Astrocyte (in vitro differentiated cells and primary cell): ENCODE data around the gene NXN. TPM values are rescaled to one million over a fixed set of nuclear protein-coding genes. Genes with fewer than 3 reads are reported as not detected.

Source experiments
- DNase-seq: peaks from one replicate; pipeline ENCODE4 v3.0.0-alpha.2; 2010; ENCODE audit warnings: low read depth
- FAIRE-seq: peaks from 2 replicates; lab custom pipeline; 2011; peaks lifted over from hg19 to GRCh38; lab: Jason Lieb, UNC
- H2AFZ ChIP-seq: 2 replicates; pipeline ENCODE4 v1.6.0; 2012; ENCODE audit warnings: low read depth, low read length, inconsistent platforms
- H3K27ac ChIP-seq: 2 replicates; pipeline ENCODE4 v1.5.1; 2011; ENCODE audit warnings: low read depth, low read length, inconsistent platforms
- H3K27me3 ChIP-seq: 2 replicates; pipeline ENCODE4 v1.6.0; 2011; ENCODE audit warnings: low read length, inconsistent platforms; ENCODE audit not compliant: insufficient read depth
- H3K36me3 ChIP-seq: 2 replicates; pipeline ENCODE4 v1.5.1; 2011; ENCODE audit warnings: low read length, inconsistent platforms; ENCODE audit not compliant: insufficient read depth
- H3K4me1 ChIP-seq: 2 replicates; pipeline ENCODE4 v1.5.1; 2011; ENCODE audit warnings: low read length, inconsistent platforms; ENCODE audit not compliant: insufficient read depth
- H3K4me2 ChIP-seq: 2 replicates; pipeline ENCODE4 v1.6.0; 2012; ENCODE audit warnings: low read length, inconsistent platforms
- H3K4me3 ChIP-seq: 2 replicates; pipeline ENCODE4 v1.5.1; 2011; ENCODE audit warnings: low read depth, mild to moderate bottlenecking, low read length, inconsistent platforms; ENCODE audit not compliant: insufficient read depth
- H3K79me2 ChIP-seq: 2 replicates; pipeline ENCODE4 v1.6.0; 2012; ENCODE audit warnings: mild to moderate bottlenecking, low read length, inconsistent platforms; ENCODE audit not compliant: insufficient read depth
- H3K9ac ChIP-seq: 2 replicates; pipeline ENCODE4 v1.6.0; 2012; ENCODE audit warnings: mild to moderate bottlenecking, low read length, inconsistent platforms
- H3K9me3 ChIP-seq: 2 replicates; pipeline ENCODE4 v1.5.1; 2012; ENCODE audit warnings: low read depth, mild to moderate bottlenecking, low read length, inconsistent platforms; ENCODE audit not compliant: insufficient read depth
- H4K20me1 ChIP-seq: 2 replicates; pipeline ENCODE4 v1.6.0; 2012; ENCODE audit warnings: low read length, inconsistent platforms; ENCODE audit not compliant: insufficient read depth
- H3K27ac Mint-ChIP-seq: one replicate; pipeline ENCODE4 v1.8.0; 2021; ENCODE audit warnings: mild to moderate bottlenecking, mixed read lengths; ENCODE audit not compliant: unreplicated experiment
- H3K27me3 Mint-ChIP-seq: one replicate; pipeline ENCODE4 v1.8.0; 2021; ENCODE audit warnings: low read depth, mixed read lengths; ENCODE audit not compliant: unreplicated experiment
- H3K36me3 Mint-ChIP-seq: one replicate; pipeline ENCODE4 v1.8.0; 2021; ENCODE audit warnings: low read depth, mixed read lengths; ENCODE audit not compliant: unreplicated experiment
- H3K4me1 Mint-ChIP-seq: one replicate; pipeline ENCODE4 v1.8.0; 2021; ENCODE audit warnings: low read depth, mixed read lengths; ENCODE audit not compliant: unreplicated experiment
- H3K4me3 Mint-ChIP-seq: one replicate; pipeline ENCODE4 v1.8.0; 2021; ENCODE audit warnings: mild to moderate bottlenecking, moderate library complexity, mixed read lengths; ENCODE audit not compliant: unreplicated experiment
- H3K9me3 Mint-ChIP-seq: one replicate; pipeline ENCODE4 v1.8.0; 2021; ENCODE audit warnings: mild to moderate bottlenecking, mixed read lengths; ENCODE audit not compliant: unreplicated experiment
- EZH2 ChIP-seq: IDR thresholded peaks from 2 replicates; pipeline ENCODE4 v1.6.1; 2012; ENCODE audit warnings: mild to moderate bottlenecking, low read length, inconsistent platforms; ENCODE audit not compliant: insufficient read depth
- total RNA-seq: library from RNA; stranded (reverse); gene quantifications from 2 replicates; pipeline ENCODE4 v1.2.1, GENCODE V29; 2021
- TF ChIP-seq, protein P1 (sequence below): IDR thresholded peaks from 2 replicates; pipeline ENCODE4 v1.5.1; 2011; ENCODE audit warnings: low read depth, mild to moderate bottlenecking, inconsistent platforms, low read length, moderate library complexity; ENCODE audit not compliant: insufficient read depth

The NXN gene
- total RNA-seq, 1 donor from 2014 or later = 104 TPM

DNA sequence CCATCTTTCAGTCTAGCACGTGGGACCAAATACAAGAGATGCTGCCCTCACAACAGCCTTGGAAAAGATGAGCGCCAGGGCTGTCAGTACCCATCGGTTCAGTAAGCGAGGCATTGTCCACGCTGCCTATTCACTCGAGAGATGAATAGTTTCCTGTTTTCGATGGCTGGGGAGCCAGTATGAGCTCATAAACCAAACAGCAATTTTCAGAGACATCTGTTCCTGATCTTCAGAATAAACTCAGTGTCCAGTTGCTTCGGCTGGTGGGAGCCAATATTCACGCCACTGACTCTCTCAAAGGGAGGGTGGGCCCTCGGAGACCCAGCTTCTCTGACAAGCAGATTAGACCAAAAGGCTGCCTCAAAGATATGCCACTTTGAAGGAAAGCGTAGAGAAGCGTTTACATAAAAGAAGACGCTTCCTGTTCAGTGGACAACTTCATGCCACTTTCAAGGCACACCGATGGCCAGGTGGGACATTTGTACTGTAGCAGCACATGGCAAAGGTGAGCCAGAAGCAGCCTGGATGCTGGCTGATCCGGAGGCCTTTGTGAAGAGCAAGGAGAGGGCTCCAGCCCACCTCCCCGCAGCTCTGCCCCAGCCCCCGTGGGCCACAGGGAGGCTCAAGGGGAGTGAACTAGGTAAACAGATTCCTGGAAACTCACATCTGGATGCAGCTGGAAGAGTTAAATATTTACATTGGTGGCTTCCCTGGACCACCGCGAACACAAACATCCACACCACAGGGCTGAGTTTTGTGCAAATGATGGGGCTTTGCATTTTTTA is 23.4 kb upstream of the NXN start:
- Histone ChIP-seq H3K9ac (peak overlapping the region; percentile 59), H3K27ac (peak overlapping the region; percentile 85), H3K79me2 (peaks cover 15% of the 10 kb centered on the region), H3K36me3 (peaks cover 22% of the 10 kb centered on the region), H3K9me3 (no peaks in the 10 kb centered on the region), H3K4me1 (peaks cover 57% of the 10 kb centered on the region), H3K27me3 (no peaks in the 10 kb centered on the region), H4K20me1 (peaks cover 82% of the 10 kb centered on the region), H2AFZ (no peak overlapping the region), H3K4me2 (peak overlapping the region; percentile 60), H3K4me3 (no peak overlapping the region)
- Mint-ChIP-seq H3K27me3 (no peaks in the 10 kb centered on the region), H3K36me3 (peaks cover 28% of the 10 kb centered on the region), H3K27ac (no peak overlapping the region), H3K4me3 (no peak overlapping the region), H3K9me3 (no peaks in the 10 kb centered on the region), H3K4me1 (peaks cover 35% of the 10 kb centered on the region)
- TF ChIP-seq EZH2 = no peak
- TF ChIP-seq, protein P1, sequence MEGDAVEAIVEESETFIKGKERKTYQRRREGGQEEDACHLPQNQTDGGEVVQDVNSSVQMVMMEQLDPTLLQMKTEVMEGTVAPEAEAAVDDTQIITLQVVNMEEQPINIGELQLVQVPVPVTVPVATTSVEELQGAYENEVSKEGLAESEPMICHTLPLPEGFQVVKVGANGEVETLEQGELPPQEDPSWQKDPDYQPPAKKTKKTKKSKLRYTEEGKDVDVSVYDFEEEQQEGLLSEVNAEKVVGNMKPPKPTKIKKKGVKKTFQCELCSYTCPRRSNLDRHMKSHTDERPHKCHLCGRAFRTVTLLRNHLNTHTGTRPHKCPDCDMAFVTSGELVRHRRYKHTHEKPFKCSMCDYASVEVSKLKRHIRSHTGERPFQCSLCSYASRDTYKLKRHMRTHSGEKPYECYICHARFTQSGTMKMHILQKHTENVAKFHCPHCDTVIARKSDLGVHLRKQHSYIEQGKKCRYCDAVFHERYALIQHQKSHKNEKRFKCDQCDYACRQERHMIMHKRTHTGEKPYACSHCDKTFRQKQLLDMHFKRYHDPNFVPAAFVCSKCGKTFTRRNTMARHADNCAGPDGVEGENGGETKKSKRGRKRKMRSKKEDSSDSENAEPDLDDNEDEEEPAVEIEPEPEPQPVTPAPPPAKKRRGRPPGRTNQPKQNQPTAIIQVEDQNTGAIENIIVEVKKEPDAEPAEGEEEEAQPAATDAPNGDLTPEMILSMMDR = no peak
- peak; percentile 78 for FAIRE-seq
- DNase-seq = peak; percentile 67

GRCh38 chr17:1002412-1002753 is 22.8 kb upstream of the NXN start:
- no peaks in the 10 kb centered on the region for H3K27me3 Mint-ChIP-seq
- Histone ChIP-seq H3K4me3 (no peak overlapping the region), H4K20me1 (peaks cover 81% of the 10 kb centered on the region), H3K36me3 (peaks cover 18% of the 10 kb centered on the region), H3K4me1 (peaks cover 61% of the 10 kb centered on the region), H3K9ac (peak overlapping the region; percentile 59), H3K79me2 (peaks cover 21% of the 10 kb centered on the region), H3K27ac (peak overlapping the region; percentile 85), H3K9me3 (no peaks in the 10 kb centered on the region), H2AFZ (no peak overlapping the region), H3K4me2 (peak overlapping the region; percentile 60), H3K27me3 (no peaks in the 10 kb centered on the region)
- no peak overlapping the region for H3K4me3 Mint-ChIP-seq
- no peaks in the 10 kb centered on the region for H3K9me3 Mint-ChIP-seq
- DNase-seq = peak; percentile 27
- TF ChIP-seq, protein P1 = no peak
- TF ChIP-seq EZH2 = no peak
- H3K4me1 Mint-ChIP-seq = peaks cover 39% of the 10 kb centered on the region
- peaks cover 25% of the 10 kb centered on the region for H3K36me3 Mint-ChIP-seq
- no peak for FAIRE-seq
- H3K27ac Mint-ChIP-seq = no peak overlapping the region
